ENCODE measurements around the gene GPR137. TPM values are rescaled to one million over a fixed set of nuclear protein-coding genes. Genes with fewer than 3 reads are reported as not detected.
"Not testable (repeated sequence)": the region's sequence is repeated elsewhere in the genome, so short reads cannot be mapped to it uniquely, and the experiment has no call there.

Gene GPR137
- total RNA-seq, 2 experiments from 2014 or later: 25.3 to 26.8 TPM

GRCh38 chr11:64316672-64317324 lies 31.1 kb downstream of the GPR137 start:
- POLR2A ChIA-PET: interaction anchor here (0.7 to 3.9 kb wide), 18 partner anchors 11 to 509 kb away, joined by 3 to 44 read pairs (median 6); partner anchors contain the start of genes CCDC88B, ESRRA, FERMT3 and PPP1R14B
- Mint-ChIP-seq H3K4me1 (ENCODE audit: low read depth) (peaks cover 55% of the 10 kb centered on the region), H3K36me3 (ENCODE audit: low read depth) (peaks cover 47% of the 10 kb centered on the region), H3K27me3 (ENCODE audit: low read depth) (no peaks in the 10 kb centered on the region), H3K27ac (peak overlapping the region; percentile 100), H3K4me3 (peak overlapping the region; percentile 89), H3K9me3 (ENCODE audit: insufficient read depth) (no peaks in the 10 kb centered on the region)
- DNase-seq (peak; percentile 59), ATAC-seq (peak; percentile 7)
- CTCF ChIA-PET: interaction anchor here (0.7 to 5.3 kb wide), 23 partner anchors 8 to 801 kb away, joined by 3 to 137 read pairs (median 5); partner anchors contain the start of genes BAD, CCDC88B, ESRRA and FERMT3

GRCh38 chr11:64317325-64317960 lies 31.8 kb downstream of the GPR137 start, which contains the start of gene TRMT112:
TRMT112 (minus strand) TSS chr11:64317559; CDS start chr11:64317526, 33 bp downstream.
- peak within 1 kb of the TSS; percentile 100 for H3K27ac Mint-ChIP-seq
- no peaks in the 10 kb centered on the region for H3K27me3 Mint-ChIP-seq (ENCODE audit: low read depth)
- peaks cover 48% of the 10 kb centered on the region for H3K36me3 Mint-ChIP-seq (ENCODE audit: low read depth)
- peaks cover 54% of the 10 kb centered on the region for H3K4me1 Mint-ChIP-seq (ENCODE audit: low read depth)
- ATAC-seq (peak; percentile 76), DNase-seq (peak; percentile 99)
- no peaks in the 10 kb centered on the region for H3K9me3 Mint-ChIP-seq (ENCODE audit: insufficient read depth)
- ChIA-PET CTCF (interaction anchor here (0.6 to 5.3 kb wide), 33 partner anchors 8 to 800 kb away, joined by 3 to 137 read pairs (median 4); partner anchors contain the start of genes BAD, CCDC88B, ESRRA and FERMT3), POLR2A (interaction anchor here (0.7 to 3.9 kb wide), 24 partner anchors 10 to 794 kb away, joined by 3 to 44 read pairs (median 4); partner anchors contain the start of genes BAD, CCDC88B, ESRRA and FERMT3)
- H3K4me3 Mint-ChIP-seq: peak within 1 kb of the TSS; percentile 89

- Mint-ChIP-seq H3K4me1 (ENCODE audit: low read depth) (peaks cover 47% of the 10 kb centered on the region), H3K27ac (peak within 1 kb of the TSS; percentile 100), H3K36me3 (ENCODE audit: low read depth) (peaks cover 41% of the 10 kb centered on the region), H3K9me3 (ENCODE audit: insufficient read depth) (no peaks in the 10 kb centered on the region), H3K4me3 (peak within 1 kb of the TSS; percentile 89), H3K27me3 (ENCODE audit: low read depth) (no peaks in the 10 kb centered on the region)
- peak; percentile 80 for ATAC-seq
- DNase-seq: peak; percentile 96
- ChIA-PET POLR2A (interaction anchor here (0.7 to 3.9 kb wide), 22 partner anchors 9 to 794 kb away, joined by 3 to 44 read pairs (median 4); partner anchors contain the start of genes BAD, CCDC88B, ESRRA and FERMT3), CTCF (interaction anchor here (0.6 to 5.3 kb wide), 31 partner anchors 9 to 481 kb away, joined by 3 to 137 read pairs (median 4); partner anchors contain the start of genes BAD, CCDC88B, ESRRA and FERMT3)
Observed at GRCh38 chr11:64317961-64318765, 32.5 kb downstream of the GPR137 start, which contains the start of gene PRDX5. PRDX5 (plus strand) TSS chr11:64318121; CDS start chr11:64318216, 95 bp downstream.

DNA sequence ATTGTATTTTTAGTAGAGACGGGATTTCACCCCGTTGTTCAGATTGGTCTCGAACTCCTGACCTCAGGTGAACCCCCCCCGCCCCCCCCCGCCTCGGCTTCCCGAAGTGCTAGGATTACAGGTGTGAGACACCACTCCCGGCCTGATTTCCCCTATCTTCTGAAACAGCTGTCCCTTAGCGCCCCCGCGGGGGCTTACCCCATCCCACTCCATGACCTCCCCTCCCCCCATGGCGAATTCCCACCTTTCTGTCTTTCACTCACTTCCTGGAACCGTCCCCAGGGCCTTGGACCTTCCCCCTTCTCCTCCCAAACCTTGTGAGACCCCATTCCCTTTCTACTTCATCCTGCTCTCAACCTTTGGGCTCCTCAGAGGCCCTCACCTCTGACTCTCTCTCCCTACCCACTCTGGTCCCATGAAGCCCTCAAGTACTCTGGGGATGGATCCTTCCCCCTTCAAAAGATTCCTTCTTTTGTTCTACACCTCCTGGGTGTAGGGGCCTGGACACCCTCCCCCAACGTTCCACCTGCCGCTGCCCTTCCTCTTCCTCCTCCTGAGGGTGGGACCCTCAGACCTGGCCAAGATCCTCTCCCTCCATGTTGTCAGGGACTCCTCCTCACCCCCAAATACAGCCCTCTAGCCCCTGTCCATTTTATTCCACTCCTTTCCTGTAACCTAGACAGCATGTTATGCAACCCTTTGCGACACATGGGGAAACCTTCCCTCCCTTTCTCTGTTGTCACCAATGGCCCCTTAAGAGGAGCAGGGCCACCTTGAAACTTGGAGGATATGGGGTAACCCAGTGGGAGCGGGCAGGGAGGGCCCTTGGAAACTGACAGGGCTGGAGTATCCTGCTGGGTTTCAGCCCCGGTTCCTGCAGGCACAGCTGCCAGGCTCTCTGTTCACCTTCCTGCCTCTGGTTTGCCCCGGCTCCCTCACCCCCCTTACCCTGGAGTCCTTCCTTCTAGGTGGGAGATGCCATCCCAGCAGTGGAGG lies 33.4 kb downstream of the GPR137 start:
- peak overlapping the region; percentile 100 for H3K27ac Mint-ChIP-seq
- no peaks in the 10 kb centered on the region for H3K9me3 Mint-ChIP-seq (ENCODE audit: insufficient read depth)
- POLR2A ChIA-PET: interaction anchor here (2.3 to 3.9 kb wide), 5 partner anchors 13 to 112 kb away, joined by 12 to 44 read pairs (median 37); partner anchors contain the start of genes CCDC88B, ESRRA and FERMT3
- CTCF ChIA-PET: interaction anchor here (1.2 to 5.3 kb wide), 7 partner anchors 13 to 115 kb away, joined by 3 to 137 read pairs (median 17); partner anchors contain the start of genes CCDC88B, ESRRA and FERMT3
- DNase-seq: no peak
- peaks cover 44% of the 10 kb centered on the region for H3K4me1 Mint-ChIP-seq (ENCODE audit: low read depth)
- H3K36me3 Mint-ChIP-seq (ENCODE audit: low read depth): peaks cover 40% of the 10 kb centered on the region
- H3K27me3 Mint-ChIP-seq (ENCODE audit: low read depth): no peaks in the 10 kb centered on the region
- ATAC-seq: no peak
- H3K4me3 Mint-ChIP-seq: peak overlapping the region; percentile 89

DNA sequence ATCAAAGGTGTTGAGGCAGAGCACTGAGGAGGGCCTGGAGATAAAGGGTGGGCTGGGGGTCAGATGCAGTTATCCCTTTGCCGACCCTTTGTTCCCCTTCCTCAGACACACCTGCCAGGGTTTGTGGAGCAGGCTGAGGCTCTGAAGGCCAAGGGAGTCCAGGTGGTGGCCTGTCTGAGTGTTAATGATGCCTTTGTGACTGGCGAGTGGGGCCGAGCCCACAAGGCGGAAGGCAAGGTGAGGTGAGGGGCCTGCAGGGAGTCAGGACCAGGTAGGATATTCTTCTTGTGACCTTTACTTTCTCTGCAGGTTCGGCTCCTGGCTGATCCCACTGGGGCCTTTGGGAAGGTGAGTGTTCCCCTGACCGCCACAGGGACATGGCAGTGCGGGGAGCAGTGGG lies 34.9 kb downstream of the GPR137 start:
- DNase-seq (no peak), ATAC-seq (no peak)
- no peak overlapping the region for H3K27ac Mint-ChIP-seq
- ChIA-PET POLR2A (no interaction called here), CTCF (interaction anchor here (5.3 kb wide), 1 partner anchor 12 kb away, joined by 137 read pairs; no protein-coding TSS in a partner anchor)
- H3K9me3 Mint-ChIP-seq (ENCODE audit: insufficient read depth): no peaks in the 10 kb centered on the region
- H3K4me3 Mint-ChIP-seq: no peak overlapping the region
- H3K27me3 Mint-ChIP-seq (ENCODE audit: low read depth): no peaks in the 10 kb centered on the region
- peaks cover 30% of the 10 kb centered on the region for H3K36me3 Mint-ChIP-seq (ENCODE audit: low read depth)
- peaks cover 43% of the 10 kb centered on the region for H3K4me1 Mint-ChIP-seq (ENCODE audit: low read depth)

DNA sequence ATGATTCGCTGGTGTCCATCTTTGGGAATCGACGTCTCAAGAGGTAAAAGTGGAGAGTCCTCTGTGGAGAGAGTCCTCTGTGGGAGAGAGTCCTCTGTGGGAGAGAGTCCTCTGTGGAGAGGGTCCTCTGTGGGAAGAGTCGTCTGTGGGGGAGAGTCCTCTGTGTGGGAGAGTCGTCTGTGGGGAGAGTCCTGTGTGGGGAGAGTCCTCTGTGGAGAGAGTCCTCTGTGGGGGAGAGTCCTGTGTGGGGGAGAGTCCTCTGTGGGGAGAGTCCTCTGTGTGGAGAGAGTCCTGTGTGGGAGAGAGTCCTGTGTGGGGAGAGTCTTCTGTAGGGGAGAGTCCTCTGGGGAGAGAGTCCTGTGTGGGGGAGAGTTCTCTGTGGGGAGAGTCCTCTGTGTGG lies 35.4 kb downstream of the GPR137 start:
- POLR2A ChIA-PET: no interaction called here
- DNase-seq (no peak), ATAC-seq (no peak)
- Mint-ChIP-seq H3K36me3 (ENCODE audit: low read depth) (peaks cover 30% of the 10 kb centered on the region), H3K27me3 (ENCODE audit: low read depth) (no peaks in the 10 kb centered on the region), H3K4me1 (ENCODE audit: low read depth) (peaks cover 43% of the 10 kb centered on the region), H3K4me3 (no peak overlapping the region), H3K9me3 (ENCODE audit: insufficient read depth) (no peaks in the 10 kb centered on the region), H3K27ac (peak overlapping the region; percentile 57)
- CTCF ChIA-PET: no interaction called here

- ChIA-PET POLR2A (no interaction called here), CTCF (interaction anchor here (0.9 kb wide), 1 partner anchor 117 kb away, joined by 3 read pairs; no protein-coding TSS in a partner anchor)
- H3K36me3 Mint-ChIP-seq (ENCODE audit: low read depth): peaks cover 26% of the 10 kb centered on the region
- peak overlapping the region; percentile 43 for H3K27ac Mint-ChIP-seq
- H3K9me3 Mint-ChIP-seq (ENCODE audit: insufficient read depth): no peaks in the 10 kb centered on the region
- H3K4me1 Mint-ChIP-seq (ENCODE audit: low read depth): peaks cover 38% of the 10 kb centered on the region
- no peak for ATAC-seq
- H3K27me3 Mint-ChIP-seq (ENCODE audit: low read depth): no peaks in the 10 kb centered on the region
- H3K4me3 Mint-ChIP-seq: no peak overlapping the region
- no peak for DNase-seq
Observed at GRCh38 chr11:64321533-64321932, 35.9 kb downstream of the GPR137 start.

DNA sequence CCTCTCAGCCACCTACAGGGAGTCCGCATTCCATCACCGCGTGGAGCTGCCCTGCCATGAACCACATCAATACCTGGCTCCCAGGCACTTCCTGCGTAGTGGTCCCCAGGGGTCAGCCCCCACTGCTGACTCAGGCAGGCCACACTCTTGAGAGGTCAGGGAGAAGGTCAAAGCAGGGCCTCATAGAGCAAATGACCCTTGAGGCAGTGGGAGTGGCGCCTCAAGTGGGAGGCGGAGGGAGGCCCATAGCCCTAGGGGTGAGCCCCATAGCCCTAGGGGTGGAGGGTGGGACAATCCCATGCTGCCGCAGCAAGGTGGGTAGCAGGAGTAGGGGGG lies 37.2 kb downstream of the GPR137 start:
- ChIA-PET CTCF (interaction anchor here (0.6 to 1.4 kb wide), 2 partner anchors 9 to 32 kb away, joined by 3 to 7 read pairs; no protein-coding TSS in a partner anchor), POLR2A (interaction anchor here (1.6 kb wide), 1 partner anchor 17 kb away, joined by 4 read pairs; the partner anchor contains the start of gene CCDC88B)
- ATAC-seq: no peak
- H3K9me3 Mint-ChIP-seq (ENCODE audit: insufficient read depth): no peaks in the 10 kb centered on the region
- no peak overlapping the region for H3K4me3 Mint-ChIP-seq
- DNase-seq: no peak
- H3K4me1 Mint-ChIP-seq (ENCODE audit: low read depth): peaks cover 31% of the 10 kb centered on the region
- no peak overlapping the region for H3K27ac Mint-ChIP-seq
- H3K36me3 Mint-ChIP-seq (ENCODE audit: low read depth): peaks cover 14% of the 10 kb centered on the region
- peaks cover 2% of the 10 kb centered on the region for H3K27me3 Mint-ChIP-seq (ENCODE audit: low read depth)

- no peak for ATAC-seq
- no peak for DNase-seq
- H3K27me3 Mint-ChIP-seq (ENCODE audit: low read depth): peaks cover 2% of the 10 kb centered on the region
- H3K9me3 Mint-ChIP-seq (ENCODE audit: insufficient read depth): no peaks in the 10 kb centered on the region
- peaks cover 14% of the 10 kb centered on the region for H3K36me3 Mint-ChIP-seq (ENCODE audit: low read depth)
- peaks cover 27% of the 10 kb centered on the region for H3K4me1 Mint-ChIP-seq (ENCODE audit: low read depth)
- ChIA-PET POLR2A (interaction anchor here (0.5 to 1.6 kb wide), 4 partner anchors 14 to 507 kb away, joined by 3 to 5 read pairs (median 4); partner anchors contain the start of gene CCDC88B), CTCF (interaction anchor here (1.4 kb wide), 1 partner anchor 8 kb away, joined by 7 read pairs; no protein-coding TSS in a partner anchor)
- H3K4me3 Mint-ChIP-seq: no peak overlapping the region
- H3K27ac Mint-ChIP-seq: no peak overlapping the region
Observed at GRCh38 chr11:64323373-64323772, 37.7 kb downstream of the GPR137 start.

DNA sequence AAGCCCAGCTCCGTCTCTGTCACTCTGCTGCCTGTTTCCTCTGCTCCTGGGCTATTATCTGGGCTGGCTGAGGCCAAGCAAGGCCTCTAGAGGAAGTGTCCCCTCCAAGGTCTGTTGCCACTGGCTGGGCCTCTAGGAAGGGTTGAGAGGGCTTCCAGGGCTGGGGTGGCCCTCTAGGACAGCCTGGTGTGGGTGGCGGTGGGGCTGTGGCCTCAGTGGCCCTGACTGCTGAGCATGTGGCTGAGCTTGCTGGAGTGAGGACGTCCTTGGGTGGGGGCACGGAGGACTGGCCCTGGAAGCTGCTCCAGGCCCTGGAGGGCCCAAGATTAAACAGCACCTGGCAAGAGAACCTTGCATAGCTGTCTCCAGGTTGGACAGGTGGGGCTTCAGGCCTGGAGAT lies 38.3 kb downstream of the GPR137 start:
- ATAC-seq; H3K27ac Mint-ChIP-seq; H3K4me3 Mint-ChIP-seq; H3K9me3 Mint-ChIP-seq (ENCODE audit: insufficient read depth); H3K27me3 Mint-ChIP-seq (ENCODE audit: low read depth); DNase-seq: not testable (repeated sequence)
- CTCF ChIA-PET: interaction anchor here (1.4 kb wide), 1 partner anchor 8 kb away, joined by 7 read pairs; no protein-coding TSS in a partner anchor
- POLR2A ChIA-PET: interaction anchor here (0.5 to 1.6 kb wide), 4 partner anchors 15 to 507 kb away, joined by 3 to 5 read pairs (median 4); partner anchors contain the start of gene CCDC88B
- Mint-ChIP-seq H3K4me1 (ENCODE audit: low read depth) (peaks cover 23% of the 10 kb centered on the region), H3K36me3 (ENCODE audit: low read depth) (peaks cover 14% of the 10 kb centered on the region)

All from activated CD8-positive, alpha-beta T cell treated with anti-CD3 and anti-CD28 coated beads, Interleukin-2, amount 10 ng/mL, durations not matched to agents 7 days and 5 days (primary cell).